ENCODE data around the gene PI3. TPM values are rescaled to one million over a fixed set of nuclear protein-coding genes. Genes with fewer than 3 reads are reported as not detected.
"Not testable (repeated sequence)": the region's sequence is repeated elsewhere in the genome, so short reads cannot be mapped to it uniquely, and the experiment has no call there.

PI3 gene
- total RNA-seq = 10 to 100 TPM in 1 of 5 donors, 1 to 10 TPM in 2, not detected in 2; 1.6 to 90.4 (median 2.3) TPM
- 100 to 1,000 TPM in 1 of 3 donors, 10 to 100 TPM in 1, 1 to 10 TPM in 1; 4.0 to 172 (median 38.3) TPM for polyA plus RNA-seq
- long read RNA-seq, donor 1 = 0 reads
- long read RNA-seq, donor 2, partial matches to known transcripts = 0 of 3 reads
- long read RNA-seq, donor 2, other reads (novel, unspliced or antisense) = 0 of 3 reads
- long read RNA-seq, donor 3 = 0 reads
- long read RNA-seq, donor 4 = 0 reads
- long read RNA-seq, donor 5 = 0 reads
- long read RNA-seq, donor 6, partial matches to known transcripts = 0 of 1 reads
- long read RNA-seq, donor 6, other reads (novel, unspliced or antisense) = 0 of 1 reads
- long read RNA-seq, donor 7 = 0 reads
- long read RNA-seq, donor 8 = 0 reads
- long read RNA-seq, donor 9 = 0 reads
- long read RNA-seq, donor 10, partial matches to known transcripts = 0 of 3 reads
- long read RNA-seq, donor 10, other reads (novel, unspliced or antisense) = 0 of 3 reads

DNA sequence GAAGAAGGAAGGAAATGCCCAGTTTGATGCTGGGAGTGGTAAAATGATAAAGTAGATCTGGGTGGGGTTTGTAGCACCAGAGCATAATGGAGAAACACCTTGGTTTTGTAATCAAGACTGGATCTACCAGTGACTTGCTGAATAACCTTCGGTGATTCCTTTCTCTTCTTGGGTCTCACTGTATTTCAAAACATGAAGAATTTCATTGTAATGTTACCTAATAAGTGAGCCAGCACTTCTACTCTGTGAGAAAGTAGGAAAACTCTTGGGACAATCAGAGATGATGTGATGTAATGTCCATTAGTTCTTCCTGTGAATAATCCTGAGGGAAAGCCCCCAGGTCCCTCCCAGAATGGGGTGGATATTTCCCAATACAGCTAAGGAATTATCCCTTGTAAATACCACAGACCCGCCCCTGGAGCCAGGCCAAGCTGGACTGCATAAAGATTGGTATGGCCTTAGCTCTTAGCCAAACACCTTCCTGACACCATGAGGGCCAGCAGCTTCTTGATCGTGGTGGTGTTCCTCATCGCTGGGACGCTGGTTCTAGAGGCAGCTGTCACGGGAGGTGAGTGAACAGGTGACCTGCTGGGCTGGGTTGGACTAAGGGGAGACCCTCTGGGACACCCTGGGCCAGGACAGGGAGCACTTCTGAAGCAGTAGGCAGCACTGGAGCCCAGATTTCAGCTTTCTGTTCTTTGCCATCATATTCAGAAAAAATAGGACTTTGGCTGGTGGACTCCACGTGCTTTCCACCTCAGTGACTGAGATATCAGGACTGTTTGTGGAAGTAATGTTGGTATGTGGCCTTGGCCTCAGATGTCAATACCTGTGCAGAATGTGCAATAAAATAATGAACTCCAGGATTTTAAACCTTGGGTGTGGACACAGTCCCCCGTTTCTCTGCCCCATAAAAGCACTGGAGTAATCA lies at the start of gene PI3:
Gene PI3, plus strand, starts transcription at position 469 of the 931 bp plus-strand sequence. Its CDS starts 21 bp downstream, at position 490.
- Histone ChIP-seq H3K9me3 (peaks cover 0 to 6% (median 2%) of the 10 kb centered on the region in 4 donors), H3K4me1 (no peaks in the 10 kb centered on the region), H3K27me3 (peaks cover 0 to 16% (median 0%) of the 10 kb centered on the region in 3 donors), H3K4me3 (no peak within 1 kb of the TSS), H3K27ac (peak within 1 kb of the TSS in 1 of 5 donors; percentile 20), H3K36me3 (no peaks in the 10 kb centered on the region)
- peak; percentile 20 to 70 for DNase-seq
- intact Hi-C loops (cut with DNase I; ENCODE audit: low total_unique reads) = no loop called here
- no peak for TF ChIP-seq POLR2AphosphoS5 (IDR thresholded peaks at IDR 0.05)
- TF ChIP-seq, protein P1, sequence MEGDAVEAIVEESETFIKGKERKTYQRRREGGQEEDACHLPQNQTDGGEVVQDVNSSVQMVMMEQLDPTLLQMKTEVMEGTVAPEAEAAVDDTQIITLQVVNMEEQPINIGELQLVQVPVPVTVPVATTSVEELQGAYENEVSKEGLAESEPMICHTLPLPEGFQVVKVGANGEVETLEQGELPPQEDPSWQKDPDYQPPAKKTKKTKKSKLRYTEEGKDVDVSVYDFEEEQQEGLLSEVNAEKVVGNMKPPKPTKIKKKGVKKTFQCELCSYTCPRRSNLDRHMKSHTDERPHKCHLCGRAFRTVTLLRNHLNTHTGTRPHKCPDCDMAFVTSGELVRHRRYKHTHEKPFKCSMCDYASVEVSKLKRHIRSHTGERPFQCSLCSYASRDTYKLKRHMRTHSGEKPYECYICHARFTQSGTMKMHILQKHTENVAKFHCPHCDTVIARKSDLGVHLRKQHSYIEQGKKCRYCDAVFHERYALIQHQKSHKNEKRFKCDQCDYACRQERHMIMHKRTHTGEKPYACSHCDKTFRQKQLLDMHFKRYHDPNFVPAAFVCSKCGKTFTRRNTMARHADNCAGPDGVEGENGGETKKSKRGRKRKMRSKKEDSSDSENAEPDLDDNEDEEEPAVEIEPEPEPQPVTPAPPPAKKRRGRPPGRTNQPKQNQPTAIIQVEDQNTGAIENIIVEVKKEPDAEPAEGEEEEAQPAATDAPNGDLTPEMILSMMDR (IDR thresholded peaks at IDR 0.05) = no peak
- TF ChIP-seq POLR2A (IDR thresholded peaks at IDR 0.05) = no peak
- TF ChIP-seq EP300 (IDR thresholded peaks at IDR 0.05) = no peak
- 38 to 65% (median 48%) methylated on average over 8 of the region's 8 CpGs for WGBS, 5 donors

- 56 to 81% (median 72%) methylated on average over 2 of the region's 2 CpGs for WGBS, 5 donors
- intact Hi-C loops (cut with DNase I; ENCODE audit: low total_unique reads) = no loop called here
- TF ChIP-seq EP300 (IDR thresholded peaks at IDR 0.05) (no peak), POLR2A (IDR thresholded peaks at IDR 0.05) (no peak), POLR2AphosphoS5 (IDR thresholded peaks at IDR 0.05) (no peak)
- TF ChIP-seq, protein P1 (IDR thresholded peaks at IDR 0.05) = no peak
- Histone ChIP-seq H3K36me3 (no peaks in the 10 kb centered on the region), H3K9me3 (peaks cover 0 to 4% (median 0%) of the 10 kb centered on the region in 4 donors), H3K4me1 (no peaks in the 10 kb centered on the region), H3K4me3 (no peak overlapping the region), H3K27ac (no peak overlapping the region), H3K27me3 (peaks cover 0 to 39% (median 8%) of the 10 kb centered on the region in 3 donors)
- DNase-seq = no peak
Measured at GRCh38 chr20:45128099-45128498, 46.6 kb upstream of the PI3 start.

DNA sequence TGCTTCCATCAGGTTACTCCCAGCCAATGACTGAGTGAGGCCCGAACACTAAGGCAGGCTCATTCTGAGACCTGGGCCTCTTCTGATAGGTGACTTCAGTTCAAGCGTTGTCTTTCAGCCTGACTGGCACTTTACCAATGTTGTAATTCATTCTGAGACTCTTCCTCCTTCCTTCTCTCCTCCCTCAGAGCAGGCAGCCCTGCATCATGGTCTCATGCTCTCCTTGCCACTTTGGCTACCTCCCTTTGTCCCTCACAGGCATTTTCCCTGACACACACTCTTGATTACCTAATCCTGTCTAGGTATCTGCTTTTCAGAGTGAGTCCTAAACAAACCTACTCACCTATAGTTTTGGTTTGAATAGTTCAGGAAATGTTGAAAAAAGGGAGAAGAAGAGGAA lies 37.8 kb upstream of the PI3 start:
- H3K27me3 ChIP-seq = peaks cover 0 to 32% (median 0%) of the 10 kb centered on the region in 3 donors
- H3K27ac ChIP-seq = no peak overlapping the region
- H3K9me3 ChIP-seq = no peaks in the 10 kb centered on the region
- intact Hi-C loops (cut with DNase I; ENCODE audit: low total_unique reads) = loop anchor here (10.0 kb wide), 1 partner anchor 148 kb away; no protein-coding TSS in a partner anchor
- H3K36me3 ChIP-seq = no peaks in the 10 kb centered on the region
- H3K4me3 ChIP-seq = no peak overlapping the region
- peaks cover 0 to 9% (median 0%) of the 10 kb centered on the region in 4 donors for H3K4me1 ChIP-seq
- 62 to 82% (median 71%) methylated on average over 1 to 2 of the region's 2 CpGs for WGBS, 5 donors
- no peak for DNase-seq
- TF ChIP-seq EP300 (IDR thresholded peaks at IDR 0.05) = no peak
- TF ChIP-seq POLR2AphosphoS5 (IDR thresholded peaks at IDR 0.05) = no peak

- H3K36me3 ChIP-seq = no peaks in the 10 kb centered on the region
- H3K27me3 ChIP-seq = peaks cover 0 to 27% (median 0%) of the 10 kb centered on the region in 3 donors
- peaks cover 0 to 9% (median 0%) of the 10 kb centered on the region in 4 donors for H3K4me1 ChIP-seq
- intact Hi-C loops (cut with DNase I; ENCODE audit: low total_unique reads) = loop anchor here (10.0 kb wide), 1 partner anchor 146 kb away; no protein-coding TSS in a partner anchor
- H3K27ac ChIP-seq = no peak overlapping the region
- TF ChIP-seq EP300 (IDR thresholded peaks at IDR 0.05) = no peak
- TF ChIP-seq, protein P1 (IDR thresholded peaks at IDR 0.05) = peak in 4 of 7 experiments; percentile 15 to 55 (median 34)
- no peak for TF ChIP-seq POLR2AphosphoS5 (IDR thresholded peaks at IDR 0.05)
- DNase-seq = peak; percentile 39 to 62
- H3K4me3 ChIP-seq = no peak overlapping the region
- no peaks in the 10 kb centered on the region for H3K9me3 ChIP-seq
- WGBS, 5 donors = 28 to 36% (median 30%) methylated on average over 20 of the region's 20 CpGs
Measured at GRCh38 chr20:45138561-45139300, 36.0 kb upstream of the PI3 start.

- peaks cover 0 to 25% (median 0%) of the 10 kb centered on the region in 3 donors for H3K27me3 ChIP-seq
- intact Hi-C loops (cut with DNase I; ENCODE audit: low total_unique reads) = loop anchor here (10.0 kb wide), 1 partner anchor 145 kb away; no protein-coding TSS in a partner anchor
- H3K4me1 ChIP-seq, DNase-seq, H3K4me3 ChIP-seq, H3K27ac ChIP-seq, H3K9me3 ChIP-seq, H3K36me3 ChIP-seq: not testable (repeated sequence)
- WGBS, 5 donors = 92 to 95% (median 94%) methylated on average over 5 of the region's 5 CpGs
Measured at GRCh38 chr20:45139733-45140375, 34.8 kb upstream of the PI3 start.

All from stomach (tissue), 19 donors.